Endothelial cell of umbilical vein (primary cell): Measurements from ENCODE around the gene DDIT4. TPM values are rescaled to one million over a fixed set of nuclear protein-coding genes. Genes with fewer than 3 reads are reported as not detected.

Source experiments
- BruUV-seq: library from RNA; stranded (reverse); fragments of 400-500 nt; replicated peaks from 2 replicates; lab custom pipeline; 2021; lab: Mats Ljungman, UMichigan
- CTCF ChIA-PET: fragments of 300-600, 350-600 bp; sonication (Branson Sonifier 250); formaldehyde crosslinking; loops from one replicate; lab custom pipeline; 2021; ENCODE audit warnings: antibody characterized with exemption, inconsistent platforms; lab: Charles Lee
- POLR2A ChIA-PET: fragments of 300-600, 350-600 bp; sonication (Branson Sonifier 250); formaldehyde crosslinking; loops from one replicate; lab custom pipeline; 2021; ENCODE audit warnings: antibody characterized with exemption, inconsistent platforms; lab: Charles Lee
- DNase-seq: peaks from one replicate; pipeline ENCODE4 v3.0.0-alpha.2; 2011; ENCODE audit warnings: low read depth, low spot score
- FAIRE-seq: peaks from 2 replicates; lab custom pipeline; 2011; peaks lifted over from hg19 to GRCh38; lab: Jason Lieb, UNC
- H2AFZ ChIP-seq: 2 replicates; pipeline ENCODE4 v1.6.0; 2012; ENCODE audit warnings: low read depth, low read length, control low read depth, inconsistent platforms
- H3K27ac ChIP-seq: 2 replicates; pipeline ENCODE4 v1.5.1; 2011; ENCODE audit warnings: low read depth, mild to moderate bottlenecking, control low read depth, low read length, moderate library complexity; ENCODE audit not compliant: insufficient read depth
- H3K27me3 ChIP-seq, 2 experiments: 2 replicates each; pipeline versions ENCODE4 v1.6.0 to v1.6.1; 2011; ENCODE audit warnings: low read length in 2 of 2, mixed read lengths in 1 of 2; ENCODE audit not compliant: control insufficient read depth in 2 of 2, insufficient read depth in 2 of 2
- H3K36me3 ChIP-seq, 2 experiments: 2 replicates in 1 of 2; 3 replicates in 1 of 2; pipeline ENCODE4 v1.5.1; 2011; ENCODE audit warnings: low read length in 2 of 2, mild to moderate bottlenecking in 1 of 2, moderate library complexity in 1 of 2; ENCODE audit not compliant: control insufficient read depth in 2 of 2, insufficient read depth in 2 of 2; ENCODE audit errors: extremely low read depth in 1 of 2
- H3K4me1 ChIP-seq: 3 replicates; pipeline ENCODE4 v1.5.1; 2011; ENCODE audit warnings: mild to moderate bottlenecking, low read length; ENCODE audit not compliant: control insufficient read depth, insufficient read depth; ENCODE audit errors: extremely low read depth
- H3K4me2 ChIP-seq: 2 replicates; pipeline ENCODE4 v1.6.1; 2011; ENCODE audit warnings: low read length, control low read depth, mixed read lengths; ENCODE audit not compliant: insufficient read depth
- H3K4me3 ChIP-seq, 3 experiments: fragments of 200-600 bp in 1 of 3; sonication (generic), shearing (Covaris generic) in 1 of 3; replicated peaks in 1 of 3; 2 replicates each; pipeline ENCODE4 v1.5.1; 2011 to 2016; ENCODE audit warnings: control low read depth in 3 of 3, low read length in 3 of 3, mild to moderate bottlenecking in 2 of 3, inconsistent platforms in 1 of 3, low read depth in 1 of 3, moderate library complexity in 1 of 3; ENCODE audit not compliant: insufficient read depth in 1 of 3
- H3K79me2 ChIP-seq: 2 replicates; pipeline ENCODE4 v1.6.0; 2012; ENCODE audit warnings: low read length, inconsistent platforms; ENCODE audit not compliant: control insufficient read depth, insufficient read depth
- H3K9ac ChIP-seq: replicated peaks from 2 replicates; pipeline ENCODE3; 2011; ENCODE audit warnings: low read length, control low read depth; ENCODE audit not compliant: insufficient read depth; ENCODE audit errors: extremely low read depth
- H3K9me1 ChIP-seq: replicated peaks from 3 replicates; pipeline ENCODE4 v1.6.0; 2011; ENCODE audit warnings: mild to moderate bottlenecking, low read length; ENCODE audit not compliant: control insufficient read depth, insufficient read depth; ENCODE audit errors: extremely low read depth
- H3K9me3 ChIP-seq: replicated peaks from 2 replicates; pipeline ENCODE4 v1.5.1; 2012; ENCODE audit warnings: low read length, inconsistent platforms; ENCODE audit not compliant: control insufficient read depth, insufficient read depth
- H4K20me1 ChIP-seq: replicated peaks from 2 replicates; pipeline ENCODE3; 2011; ENCODE audit warnings: mild to moderate bottlenecking, low read length; ENCODE audit not compliant: control insufficient read depth, insufficient read depth; ENCODE audit errors: extremely low read depth
- CTCF ChIP-seq, 2 donors: IDR thresholded peaks; 1 replicate in 1 of 2; 2 replicates in 1 of 2; pipeline ENCODE4 v1.5.1; 2011; ENCODE audit warnings: low read length in 2 of 2, mild to moderate bottlenecking in 2 of 2, moderate library complexity in 2 of 2, control low read depth in 1 of 2, inconsistent platforms in 1 of 2, low read depth in 1 of 2; ENCODE audit not compliant: insufficient read depth in 1 of 2; ENCODE audit errors: extremely low read depth in 1 of 2
- EZH2 ChIP-seq: IDR thresholded peaks from 2 replicates; pipeline ENCODE4 v1.6.1; 2012; ENCODE audit warnings: borderline replicate concordance, low read depth, mild to moderate bottlenecking, moderate library complexity, low read length, inconsistent platforms; ENCODE audit not compliant: severe bottlenecking
- FOS ChIP-seq: IDR thresholded peaks from 2 replicates; pipeline ENCODE4 v1.6.1; 2011; ENCODE audit warnings: mild to moderate bottlenecking, low read length, moderate library complexity, borderline replicate concordance; ENCODE audit not compliant: insufficient read depth
- GATA2 ChIP-seq: IDR thresholded peaks from 2 replicates; pipeline ENCODE4 v1.7.0; 2011; ENCODE audit warnings: low read depth, mild to moderate bottlenecking, moderate library complexity, mixed read lengths, low read length; ENCODE audit not compliant: insufficient read length, insufficient read depth
- JUN ChIP-seq: IDR thresholded peaks from 2 replicates; pipeline ENCODE4 v1.6.1; 2011; ENCODE audit warnings: borderline replicate concordance, low read depth; ENCODE audit not compliant: insufficient read length, insufficient read depth
- MAX ChIP-seq: IDR thresholded peaks from 2 replicates; pipeline ENCODE4 v1.6.1; 2011; ENCODE audit not compliant: insufficient read depth, insufficient read length
- MYC ChIP-seq: IDR thresholded peaks from one replicate; pipeline ENCODE4 v1.6.1; 2011; ENCODE audit warnings: mild to moderate bottlenecking, low read depth, low read length
- POLR2A ChIP-seq: IDR thresholded peaks from 2 replicates; pipeline ENCODE4 v1.6.1; 2012; ENCODE audit warnings: low read depth, mild to moderate bottlenecking, control low read depth, low read length
- POLR2AphosphoS5 ChIP-seq: IDR thresholded peaks from 2 replicates; pipeline ENCODE4 v1.6.1; 2012; ENCODE audit warnings: low read depth, mild to moderate bottlenecking, control low read depth, low read length, moderate library complexity; ENCODE audit not compliant: insufficient read depth
- dilution Hi-C: fragments of 300-500 bp; cut with MboI; formaldehyde crosslinking; loops from one replicate; pipeline ENCODE4 v1.15.0; 2019; ENCODE audit warnings: low sequenced_read_pairs; ENCODE audit not compliant: extremely low pct_ligation_motif_present
- intact Hi-C: fragments of 100-400 bp; cut with micrococcal nuclease; formaldehyde crosslinking; loops from one replicate; pipeline ENCODE4 v1.10.0; 2022
- polyA plus RNA-seq, 4 experiments: library from polyadenylated mRNA; depleted of rRNA in 3 of 4; stranded (reverse) in 3 of 4; unstranded in 1 of 4; fragments of >200 nt; gene quantifications; 2 replicates each; pipeline versions ENCODE4 v1.2.1 to v1.2.3, GENCODE V29; 2011 to 2012; ENCODE audit warnings: missing spikeins in 1 of 4
- total RNA-seq: library from RNA; stranded (reverse); gene quantifications from 2 replicates; pipeline ENCODE4 v1.2.3, GENCODE V29; 2021

Gene DDIT4
- total and polyA plus RNA-seq, 2 donors (not counting 3 experiments of a cell fraction or from before 2014, with no cell fraction given), result 60.4 to 65.3 TPM

- DNase-seq, result no peak
- intact Hi-C loops, result loop anchor here (1.0 kb wide), 1 partner anchor 148 kb away; no protein-coding TSS in a partner anchor
- dilution Hi-C loops, result no loop called here
- TF ChIP-seq EZH2 (no peak), POLR2A (no peak), FOS (no peak), CTCF (IDR thresholded peaks at IDR 0.05; ENCODE audit: extremely low read depth in 1 of 2, insufficient read depth in 1 of 2, low read depth in 1 of 2, low read length in 2 of 2) (no peak), MAX (no peak), MYC (no peak), GATA2 (no peak), POLR2AphosphoS5 (no peak), JUN (no peak)
- peak overlapping the region; percentile 37 to 68 (median 66) for H3K4me3 ChIP-seq
- ChIA-PET POLR2A (interaction anchor here (1.0 to 6.1 kb wide), 19 partner anchors 13 to 63 kb away, joined by 3 to 59 read pairs (median 8); partner anchors contain the start of genes ANAPC16 and ASCC1), CTCF (interaction anchor here (0.9 to 9.4 kb wide), 22 partner anchors 11 to 378 kb away, joined by 3 to 214 read pairs (median 8); partner anchors contain the start of genes ANAPC16 and ASCC1)
- H3K9me3 ChIP-seq, result no peaks in the 10 kb centered on the region
- H3K4me1 ChIP-seq, result peaks cover 23% of the 10 kb centered on the region
- FAIRE-seq, result no peak
- H2AFZ ChIP-seq, result peak overlapping the region; percentile 8
- H4K20me1 ChIP-seq, result no peaks in the 10 kb centered on the region
- H3K36me3 ChIP-seq, result peaks cover 0 to 7% of the 10 kb centered on the region in 2 experiments
- H3K27ac ChIP-seq, result peak overlapping the region; percentile 59
- BruUV-seq, result TSS peak; percentile 88
- peak overlapping the region; percentile 78 for H3K9ac ChIP-seq
- peaks cover 16% of the 10 kb centered on the region for H3K79me2 ChIP-seq
- no peaks in the 10 kb centered on the region for H3K27me3 ChIP-seq
- no peaks in the 10 kb centered on the region for H3K9me1 ChIP-seq
- peak overlapping the region; percentile 70 for H3K4me2 ChIP-seq
These were observed 547 bp downstream of the DDIT4 start for GRCh38 chr10:72274213-72274729.
